ENCODE measurements around the gene NEURL1B.

Gene NEURL1B

DNA sequence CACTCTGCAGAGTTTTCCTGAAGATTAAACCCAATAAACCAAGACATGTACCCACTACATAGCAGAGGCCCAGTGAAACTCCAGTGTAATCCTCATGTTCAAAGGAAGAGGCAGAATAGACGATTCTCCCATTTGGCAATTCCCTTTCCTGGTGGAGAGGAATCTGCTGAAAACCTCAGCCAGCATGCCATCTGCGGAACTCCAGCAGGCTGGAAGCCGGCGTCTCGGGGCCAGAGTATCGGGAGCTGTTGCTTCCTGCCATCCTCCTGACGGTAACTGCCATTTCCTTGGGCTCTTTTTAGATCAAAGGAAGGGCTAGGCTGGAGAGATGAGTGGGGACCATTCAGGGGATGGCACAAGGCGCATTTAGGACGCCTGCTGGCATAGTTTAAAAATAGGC lies 20.5 kb downstream of the NEURL1B start:
- TF ChIP-seq, protein P1, sequence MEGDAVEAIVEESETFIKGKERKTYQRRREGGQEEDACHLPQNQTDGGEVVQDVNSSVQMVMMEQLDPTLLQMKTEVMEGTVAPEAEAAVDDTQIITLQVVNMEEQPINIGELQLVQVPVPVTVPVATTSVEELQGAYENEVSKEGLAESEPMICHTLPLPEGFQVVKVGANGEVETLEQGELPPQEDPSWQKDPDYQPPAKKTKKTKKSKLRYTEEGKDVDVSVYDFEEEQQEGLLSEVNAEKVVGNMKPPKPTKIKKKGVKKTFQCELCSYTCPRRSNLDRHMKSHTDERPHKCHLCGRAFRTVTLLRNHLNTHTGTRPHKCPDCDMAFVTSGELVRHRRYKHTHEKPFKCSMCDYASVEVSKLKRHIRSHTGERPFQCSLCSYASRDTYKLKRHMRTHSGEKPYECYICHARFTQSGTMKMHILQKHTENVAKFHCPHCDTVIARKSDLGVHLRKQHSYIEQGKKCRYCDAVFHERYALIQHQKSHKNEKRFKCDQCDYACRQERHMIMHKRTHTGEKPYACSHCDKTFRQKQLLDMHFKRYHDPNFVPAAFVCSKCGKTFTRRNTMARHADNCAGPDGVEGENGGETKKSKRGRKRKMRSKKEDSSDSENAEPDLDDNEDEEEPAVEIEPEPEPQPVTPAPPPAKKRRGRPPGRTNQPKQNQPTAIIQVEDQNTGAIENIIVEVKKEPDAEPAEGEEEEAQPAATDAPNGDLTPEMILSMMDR (IDR thresholded peaks at IDR 0.05; ENCODE audit: low read length, missing control alignments) = no peak
- DNase-seq (ENCODE audit: low read depth) = no peak

DNA sequence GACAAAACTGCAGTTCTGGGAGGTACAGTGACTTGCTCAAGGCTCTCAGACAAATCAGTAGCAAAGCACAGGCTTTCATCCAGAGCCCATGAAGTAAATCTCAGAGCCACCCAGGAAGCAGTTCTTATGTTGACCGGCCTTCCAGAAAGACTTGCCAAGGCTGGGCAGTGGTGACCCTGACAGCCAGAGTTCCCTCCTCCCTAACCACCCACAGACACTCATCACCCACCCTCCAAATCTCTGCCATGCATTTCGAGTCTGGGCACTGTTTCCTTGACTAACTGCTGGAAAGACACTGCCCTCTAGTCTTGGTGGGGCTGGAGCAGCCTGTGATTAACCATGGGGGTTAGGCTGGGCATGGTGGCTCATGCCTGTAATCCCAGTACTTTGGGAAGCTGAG lies 21.5 kb downstream of the NEURL1B start:
- TF ChIP-seq, protein P1 (IDR thresholded peaks at IDR 0.05; ENCODE audit: low read length, missing control alignments) = no peak
- no peak for DNase-seq (ENCODE audit: low read depth)
- H3K4me3 ChIP-seq (replicated peaks; ENCODE audit: low read depth, low read length) = no peak overlapping the region

More for the DNA sequence above, 20.5 kb downstream of the NEURL1B start:
- H3K4me3 ChIP-seq (replicated peaks; ENCODE audit: low read depth, low read length) = no peak overlapping the region

DNA sequence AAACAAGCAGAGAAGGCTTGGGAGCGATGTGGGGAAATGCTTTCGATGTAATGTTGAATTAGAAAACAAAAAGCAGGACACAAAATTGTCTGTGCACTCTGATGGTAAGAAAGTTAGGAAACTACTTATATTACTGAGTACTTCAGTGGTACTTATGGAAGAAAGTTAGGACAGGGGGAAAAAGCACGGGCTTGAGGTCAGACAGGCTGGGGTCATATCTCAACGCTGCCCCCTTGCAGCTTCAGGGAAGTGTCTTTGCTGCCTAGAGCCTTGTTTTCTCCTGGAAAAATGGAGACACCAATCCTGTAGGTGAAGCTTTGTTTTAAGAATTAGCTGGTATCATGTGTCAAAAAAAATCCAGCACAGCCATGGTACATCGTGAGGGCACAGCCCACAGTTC lies 23.0 kb downstream of the NEURL1B start:
- DNase-seq (ENCODE audit: low read depth) = no peak
- TF ChIP-seq, protein P1 (IDR thresholded peaks at IDR 0.05; ENCODE audit: low read length, missing control alignments) = no peak
- H3K4me3 ChIP-seq (replicated peaks; ENCODE audit: low read depth, low read length) = no peak overlapping the region

- DNase-seq (ENCODE audit: low read depth) = no peak
- H3K4me3 ChIP-seq (replicated peaks; ENCODE audit: low read depth, low read length) = no peak overlapping the region
- TF ChIP-seq, protein P1 (IDR thresholded peaks at IDR 0.05; ENCODE audit: low read length, missing control alignments) = no peak
These were observed 23.8 kb downstream of the NEURL1B start for GRCh38 chr5:172664681-172665541.

DNA sequence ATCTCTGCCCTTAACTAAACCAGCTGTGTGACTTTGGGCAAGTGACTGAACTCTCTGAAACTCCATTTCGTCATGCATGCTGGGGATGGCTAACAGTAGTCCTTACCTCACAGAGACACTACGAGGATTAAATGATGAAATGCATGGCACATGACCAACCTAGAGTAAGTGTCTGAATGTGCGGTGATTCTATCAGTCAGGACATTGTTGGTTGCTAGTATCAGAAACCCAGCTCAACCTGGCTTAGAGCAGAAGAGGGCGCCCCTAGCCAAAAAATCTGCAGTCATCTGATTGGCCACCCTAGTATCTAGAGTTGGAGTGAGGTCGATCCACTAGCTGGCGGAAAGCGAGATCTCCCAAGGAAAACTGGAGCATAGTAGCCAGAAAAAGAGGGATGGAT lies 25.2 kb downstream of the NEURL1B start:
- peak; percentile 20 for DNase-seq (ENCODE audit: low read depth)
- H3K4me3 ChIP-seq (replicated peaks; ENCODE audit: low read depth, low read length) = no peak overlapping the region
- TF ChIP-seq, protein P1 (IDR thresholded peaks at IDR 0.05; ENCODE audit: low read length, missing control alignments) = no peak

DNA sequence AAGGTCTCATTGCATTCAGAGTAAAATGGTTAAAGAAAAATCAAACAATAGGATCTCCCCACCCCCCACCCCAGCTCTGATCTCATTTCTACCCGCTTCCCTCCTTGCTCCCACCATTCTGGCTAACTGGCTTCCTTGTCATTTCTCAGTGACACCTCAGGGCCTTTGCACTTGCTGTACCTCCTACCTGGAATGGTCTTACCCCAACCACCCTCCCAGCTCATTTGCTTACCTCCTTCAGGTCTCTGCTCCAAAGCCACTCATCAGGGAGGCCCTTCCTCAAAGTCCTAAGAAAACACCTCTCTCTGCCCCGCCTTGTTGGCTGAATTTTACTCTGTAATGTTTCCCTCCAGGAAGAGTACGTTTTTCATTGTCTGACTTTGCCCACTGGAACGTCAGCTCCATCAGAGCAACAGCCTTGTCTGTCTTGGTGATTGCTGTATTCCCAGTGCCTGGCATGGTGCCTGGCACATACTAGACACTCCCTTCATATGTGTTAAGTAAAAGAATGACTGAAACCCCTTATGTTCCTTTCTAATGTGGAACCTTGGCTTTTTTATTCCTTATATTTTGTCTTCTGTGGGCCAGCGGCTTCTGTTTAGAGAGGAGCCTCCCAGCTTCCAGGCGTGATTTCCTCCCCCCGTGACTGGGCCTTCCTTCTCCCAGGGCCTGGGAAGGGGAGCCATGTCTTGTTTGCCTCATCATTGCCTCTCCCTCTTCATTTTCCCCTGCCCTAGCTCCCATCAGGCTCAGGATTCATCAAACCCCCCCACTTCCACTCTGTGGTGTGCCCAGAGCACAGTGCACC lies 26.9 kb downstream of the NEURL1B start:
- TF ChIP-seq, protein P1 (IDR thresholded peaks at IDR 0.05; ENCODE audit: low read length, missing control alignments) = no peak
- no peak overlapping the region for H3K4me3 ChIP-seq (replicated peaks; ENCODE audit: low read depth, low read length)
- DNase-seq (ENCODE audit: low read depth) = no peak

Data from fibroblast of pulmonary artery (primary cell).